LNCAP (cell line): ENCODE results near the gene VPS51.

Experiments
- TF ChIP-seq, protein P1 (sequence below): fragments of 450-650 bp; IDR thresholded peaks from 2 replicates; pipeline ENCODE4 v1.5.1; 2017; ENCODE audit warnings: mild to moderate bottlenecking

VPS51 gene

DNA sequence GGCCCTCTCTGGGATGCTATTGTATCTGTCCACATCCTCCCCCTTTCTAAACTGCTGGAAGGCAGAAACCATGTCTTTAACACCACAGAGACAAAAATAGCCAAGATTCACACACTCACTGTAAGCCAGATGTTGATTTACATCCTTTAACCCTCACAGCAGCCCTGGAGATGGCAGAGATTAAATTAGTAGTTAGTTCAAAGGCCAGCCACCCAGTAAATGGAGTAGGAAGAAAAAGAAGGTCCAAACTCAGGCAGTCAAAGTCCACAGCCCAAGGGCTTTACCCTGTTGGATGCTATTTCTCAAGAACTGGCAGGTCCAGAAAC lies 23.6 kb downstream of the VPS51 start:
- TF ChIP-seq, protein P1, sequence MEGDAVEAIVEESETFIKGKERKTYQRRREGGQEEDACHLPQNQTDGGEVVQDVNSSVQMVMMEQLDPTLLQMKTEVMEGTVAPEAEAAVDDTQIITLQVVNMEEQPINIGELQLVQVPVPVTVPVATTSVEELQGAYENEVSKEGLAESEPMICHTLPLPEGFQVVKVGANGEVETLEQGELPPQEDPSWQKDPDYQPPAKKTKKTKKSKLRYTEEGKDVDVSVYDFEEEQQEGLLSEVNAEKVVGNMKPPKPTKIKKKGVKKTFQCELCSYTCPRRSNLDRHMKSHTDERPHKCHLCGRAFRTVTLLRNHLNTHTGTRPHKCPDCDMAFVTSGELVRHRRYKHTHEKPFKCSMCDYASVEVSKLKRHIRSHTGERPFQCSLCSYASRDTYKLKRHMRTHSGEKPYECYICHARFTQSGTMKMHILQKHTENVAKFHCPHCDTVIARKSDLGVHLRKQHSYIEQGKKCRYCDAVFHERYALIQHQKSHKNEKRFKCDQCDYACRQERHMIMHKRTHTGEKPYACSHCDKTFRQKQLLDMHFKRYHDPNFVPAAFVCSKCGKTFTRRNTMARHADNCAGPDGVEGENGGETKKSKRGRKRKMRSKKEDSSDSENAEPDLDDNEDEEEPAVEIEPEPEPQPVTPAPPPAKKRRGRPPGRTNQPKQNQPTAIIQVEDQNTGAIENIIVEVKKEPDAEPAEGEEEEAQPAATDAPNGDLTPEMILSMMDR, result no peak

DNA sequence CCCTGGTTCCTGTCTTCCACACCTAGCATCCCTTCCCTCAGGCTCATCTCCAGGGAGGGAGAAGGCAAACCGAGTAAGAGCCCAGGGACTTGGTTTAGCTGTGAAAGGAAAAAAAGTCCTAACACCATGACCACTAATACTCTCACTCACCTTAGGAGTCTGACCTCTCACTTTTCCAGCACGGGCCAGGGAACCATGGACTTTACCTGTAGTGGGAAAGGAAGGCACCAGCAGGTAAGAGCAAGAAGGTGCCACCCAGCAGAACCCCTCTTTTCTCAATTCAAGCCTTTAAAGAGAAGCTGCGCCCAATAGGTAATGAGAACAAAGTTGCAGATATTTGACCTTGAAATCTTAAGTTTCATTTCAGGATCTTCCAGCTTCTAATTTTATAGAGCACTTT lies 24.8 kb downstream of the VPS51 start:
- TF ChIP-seq, protein P1, result no peak

DNA sequence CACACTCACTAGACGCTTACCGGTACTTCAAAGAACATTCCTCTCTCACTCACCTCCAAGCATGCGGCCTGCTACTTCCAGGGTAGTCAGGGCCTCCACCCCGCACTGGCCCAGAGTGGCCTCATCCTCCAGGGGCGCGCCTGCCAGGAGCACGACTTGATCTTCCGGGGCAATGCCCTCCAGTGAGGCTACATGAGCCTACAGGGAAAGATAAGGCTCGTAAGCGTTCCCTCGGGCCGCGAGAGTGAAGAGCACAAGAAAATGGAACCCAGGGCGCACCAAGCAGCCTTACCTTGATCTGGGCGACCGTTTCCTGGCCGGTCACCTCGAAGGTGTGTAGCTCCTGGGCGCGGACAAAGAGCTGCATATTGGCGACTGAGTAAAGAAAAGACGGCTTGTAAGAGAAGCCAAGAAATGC lies 25.4 kb downstream of the VPS51 start:
- TF ChIP-seq, protein P1, result no peak

DNA sequence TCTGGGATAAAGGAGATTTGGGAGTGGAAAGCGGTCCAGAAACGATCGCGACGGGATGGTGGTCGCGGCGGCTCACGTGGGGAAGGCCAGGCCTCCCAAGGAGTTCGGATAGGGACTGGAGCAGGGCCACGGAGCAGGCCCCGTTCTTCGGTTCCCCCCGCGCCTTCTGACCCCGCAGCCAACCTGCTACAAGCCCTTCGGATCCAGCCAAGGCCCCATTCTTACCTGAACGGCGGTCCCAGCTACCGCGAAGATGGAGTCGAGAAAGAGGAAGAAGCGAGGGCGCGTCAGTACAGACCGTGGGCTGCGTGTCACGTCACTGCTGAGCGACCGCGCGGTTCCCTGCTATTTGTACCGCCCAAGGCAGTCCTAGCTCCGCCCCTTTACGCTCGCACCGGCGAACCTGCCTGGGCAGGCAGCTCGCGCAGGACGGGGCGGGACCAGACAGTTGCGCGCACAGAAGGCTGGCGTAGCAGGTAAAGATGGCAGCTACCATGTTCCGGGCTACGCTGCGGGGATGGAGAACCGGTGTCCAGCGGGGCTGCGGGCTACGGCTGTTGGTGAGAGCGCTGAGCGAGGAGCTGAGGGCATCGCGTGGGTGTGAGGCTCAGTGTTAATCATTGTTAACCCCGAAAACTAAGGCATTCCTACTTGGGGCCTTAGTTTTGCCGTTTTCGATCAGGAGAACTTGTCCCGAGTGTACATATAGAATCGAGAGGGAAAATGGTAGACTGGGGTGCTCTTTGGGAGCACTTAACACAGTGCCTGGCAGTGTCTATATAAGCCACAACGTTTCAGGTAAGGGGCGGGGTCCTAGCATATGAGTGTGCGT lies 26.1 kb downstream of the VPS51 start, which contains the start of the genes FAU and MRPL49:
Gene FAU, minus strand, starts transcription at position 270 of the 832 bp plus-strand sequence. CDS start 321 bp downstream, outside the sequence.
Gene MRPL49, plus strand, starts transcription at position 457 of the 832 bp plus-strand sequence. Its CDS starts 26 bp downstream, at position 483.
- TF ChIP-seq, protein P1, result no peak

- TF ChIP-seq, protein P1, result no peak
Measured at GRCh38 chr11:65124480-65125196, 28.6 kb downstream of the VPS51 start.

DNA sequence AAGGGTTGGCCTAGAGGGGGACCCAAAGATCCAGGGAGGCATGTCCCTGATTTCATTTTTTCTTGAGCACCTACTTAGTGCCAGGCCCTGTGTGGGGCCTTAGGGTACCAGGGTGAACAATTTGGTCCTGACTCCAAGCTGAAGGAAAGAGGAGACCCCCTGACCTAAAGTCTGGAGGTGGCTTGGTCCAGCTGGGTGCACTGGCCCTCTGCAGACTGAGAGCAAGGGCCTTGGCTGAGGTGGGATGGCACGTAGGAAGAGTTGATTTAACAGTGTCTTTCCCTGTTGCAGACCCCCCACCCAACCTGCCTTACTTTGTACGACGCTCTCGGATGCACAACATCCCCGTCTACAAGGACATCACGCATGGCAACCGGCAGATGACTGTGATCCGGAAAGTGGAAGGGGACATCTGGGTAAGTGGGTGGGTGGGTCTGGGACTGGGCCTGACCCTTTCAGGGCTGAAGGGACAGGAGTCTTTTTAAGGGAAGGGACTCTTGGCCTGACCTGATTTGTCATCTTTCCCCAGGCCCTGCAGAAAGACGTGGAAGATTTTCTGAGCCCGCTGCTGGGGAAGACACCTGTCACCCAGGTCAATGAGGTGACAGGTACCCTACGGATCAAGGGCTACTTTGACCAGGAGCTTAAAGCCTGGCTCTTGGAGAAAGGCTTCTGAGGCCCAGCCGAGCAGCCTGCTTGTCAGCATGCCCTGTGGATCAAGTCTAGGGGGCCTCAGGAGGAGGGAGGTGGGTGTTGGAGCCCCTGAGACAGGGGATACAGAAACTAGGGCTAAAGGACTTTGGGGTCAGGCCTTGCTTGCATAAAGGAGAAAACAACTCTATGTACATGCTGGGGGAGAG lies 29.4 kb downstream of the VPS51 start:
- TF ChIP-seq, protein P1, result no peak

DNA sequence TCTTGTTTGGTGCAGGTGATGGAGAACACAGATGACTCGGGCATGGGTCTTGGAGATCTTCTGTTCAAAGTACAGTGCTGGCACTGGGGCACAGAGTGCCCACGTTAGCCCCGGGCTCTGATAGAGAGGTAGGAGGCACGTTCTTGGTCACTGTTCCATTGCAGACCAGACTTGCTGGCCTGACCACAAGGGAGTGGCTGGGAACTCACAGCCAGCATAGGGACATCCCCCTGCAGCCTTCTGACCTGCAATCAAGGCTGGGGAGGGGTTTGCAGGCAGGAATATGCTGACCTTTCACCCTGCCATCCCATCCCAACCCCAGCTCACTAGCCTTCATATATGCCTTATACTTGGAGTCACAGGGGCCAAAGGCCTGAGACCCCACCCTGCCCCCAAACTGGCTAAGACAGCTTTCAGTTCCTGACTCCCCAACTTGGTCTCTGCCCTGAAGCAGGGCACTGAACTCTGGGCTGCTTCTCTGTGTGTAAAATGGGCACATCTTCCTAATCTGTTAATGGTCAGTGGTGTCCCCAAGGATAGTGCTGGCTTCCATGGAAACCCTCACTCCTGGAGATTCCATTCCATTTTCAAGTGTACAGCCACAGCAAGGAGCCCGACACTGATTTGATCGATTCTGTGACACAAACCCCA lies 30.7 kb downstream of the VPS51 start:
- TF ChIP-seq, protein P1, result no peak
